T-helper 22 cell (primary cell): Measurements from ENCODE around the gene S100A6.

ENCODE experiments used
- DNase-seq: peaks from one replicate; pipeline ENCODE4 v3.0.0-alpha.2; 2020; ENCODE audit warnings: low read depth

The S100A6 gene

GRCh38 chr1:153545067-153546055 lies 9.6 kb upstream of the S100A6 start, which contains the start of gene S100A4:
S100A4 (minus strand) TSS chr1:153545806; CDS start chr1:153544794, 1,012 bp downstream.
- peak; percentile 79 for DNase-seq

GRCh38 chr1:153544453-153545066 lies 8.8 kb upstream of the S100A6 start:
- no peak for DNase-seq

- DNase-seq: no peak
Measured at GRCh38 chr1:153543736-153544135, 7.9 kb upstream of the S100A6 start.

GRCh38 chr1:153542956-153543711 lies 7.3 kb upstream of the S100A6 start:
- no peak for DNase-seq

GRCh38 chr1:153541641-153542590 lies 6.1 kb upstream of the S100A6 start:
- no peak for DNase-seq

GRCh38 chr1:153540394-153541361 lies 4.9 kb upstream of the S100A6 start, which contains the start of gene S100A5:
S100A5 (minus strand) TSS chr1:153540934; CDS start chr1:153540191, 743 bp downstream.
- peak; percentile 56 for DNase-seq

- no peak for DNase-seq
Measured at GRCh38 chr1:153539395-153540093, 3.8 kb upstream of the S100A6 start.

- no peak for DNase-seq
Measured at GRCh38 chr1:153538315-153538821, 2.6 kb upstream of the S100A6 start.

GRCh38 chr1:153537376-153537730 lies 1.6 kb upstream of the S100A6 start:
- no peak for DNase-seq

GRCh38 chr1:153536671-153537375 lies 1.0 kb upstream of the S100A6 start:
- DNase-seq: no peak

GRCh38 chr1:153536012-153536670 lies 350 bp upstream of the S100A6 start:
- DNase-seq: peak; percentile 80

- DNase-seq: no peak
Measured at GRCh38 chr1:153534925-153535241, 908 bp downstream of the S100A6 start.

GRCh38 chr1:153534226-153534924 lies 1.4 kb downstream of the S100A6 start:
- no peak for DNase-seq

GRCh38 chr1:153533689-153534201 lies 2.0 kb downstream of the S100A6 start:
- DNase-seq: peak; percentile 49

GRCh38 chr1:153532769-153533599 lies 2.8 kb downstream of the S100A6 start:
- DNase-seq: peak; percentile 57

- peak; percentile 52 for DNase-seq
Measured at GRCh38 chr1:153532181-153532580, 3.6 kb downstream of the S100A6 start.
